Panc1 (cell line): ENCODE data around the gene PDCD1. TPM values are rescaled to one million over a fixed set of nuclear protein-coding genes. Genes with fewer than 3 reads are reported as not detected.

Experiments used
- ATAC-seq: fragments of 200-7000 bp; cut with Tn5 transposase; 2 replicates; pipeline ENCODE4 v1.9.1; 2020; ENCODE audit warnings: mild to moderate bottlenecking, moderate library complexity
- BruUV-seq: library from RNA; stranded (reverse); fragments of 400-500 nt; replicated peaks from 2 replicates; lab custom pipeline; 2021; lab: Mats Ljungman, UMichigan
- CTCF ChIA-PET: fragments of 300-600 bp; sonication (Branson Sonifier 250); formaldehyde crosslinking; loops from one replicate; lab custom pipeline; 2022; ENCODE audit warnings: antibody characterized with exemption; lab: Charles Lee
- POLR2A ChIA-PET: fragments of 300-600 bp; sonication (Branson Sonifier 250); formaldehyde crosslinking; loops from one replicate; lab custom pipeline; 2022; ENCODE audit warnings: antibody characterized with exemption; lab: Charles Lee
- DNase-seq: peaks from one replicate; pipeline ENCODE4 v3.0.0-alpha.2; 2010; ENCODE audit warnings: low read depth, low spot score
- H3K27ac ChIP-seq: 2 replicates; pipeline ENCODE4 v1.5.1; 2011; ENCODE audit warnings: mild to moderate bottlenecking, low read length, inconsistent platforms
- H3K27me3 ChIP-seq: fragments of 200-500 bp; sonication (Bioruptor generic); 2 replicates; pipeline ENCODE4 v1.6.0; 2014; ENCODE audit warnings: low read length, inconsistent platforms; ENCODE audit not compliant: control insufficient read depth, insufficient read depth
- H3K36me3 ChIP-seq: fragments of 200-500 bp; sonication (Bioruptor generic); 2 replicates; pipeline ENCODE4 v1.5.1; 2014; ENCODE audit warnings: inconsistent platforms, mild to moderate bottlenecking, low read length, moderate library complexity; ENCODE audit not compliant: control insufficient read depth, insufficient read depth
- H3K4me1 ChIP-seq: 2 replicates; pipeline ENCODE4 v1.5.1; 2011; ENCODE audit warnings: inconsistent platforms, mild to moderate bottlenecking, low read length, moderate library complexity; ENCODE audit not compliant: control insufficient read depth, insufficient read depth
- H3K4me3 ChIP-seq, 2 experiments: 2 replicates each; pipeline ENCODE4 v1.5.1; 2011 to 2012; ENCODE audit warnings: low read depth in 2 of 2, low read length in 2 of 2, mild to moderate bottlenecking in 2 of 2, inconsistent platforms in 1 of 2, moderate library complexity in 1 of 2
- H3K9me3 ChIP-seq: fragments of 200-500 bp; sonication (Bioruptor generic); 2 replicates; pipeline ENCODE4 v1.5.1; 2014; ENCODE audit warnings: low read depth, mild to moderate bottlenecking, inconsistent platforms, low read length, moderate library complexity; ENCODE audit not compliant: control insufficient read depth, insufficient read depth
- POLR2AphosphoS5 ChIP-seq: IDR thresholded peaks from 2 replicates; pipeline ENCODE4 v1.6.1; 2012; ENCODE audit warnings: mild to moderate bottlenecking, low read depth, low read length, moderate library complexity
- SIN3A ChIP-seq: IDR thresholded peaks from 2 replicates; pipeline ENCODE4 v1.6.1; 2012; ENCODE audit warnings: low read depth, mild to moderate bottlenecking, low read length, moderate library complexity, borderline replicate concordance; ENCODE audit not compliant: insufficient read depth
- TCF7L2 ChIP-seq: IDR thresholded peaks from 2 replicates; pipeline ENCODE4 v1.6.1; 2011; ENCODE audit warnings: mild to moderate bottlenecking, low read depth, low read length, inconsistent platforms
- in situ Hi-C: cut with HindIII; loops from 2 replicates; pipeline ENCODE4 v1.10.0; 2016; ENCODE audit warnings: low sequenced_read_pairs, low pct_unique_long_range_greater_than_20kb
- intact Hi-C: fragments of 100-400 bp; cut with micrococcal nuclease; formaldehyde crosslinking; loops from one replicate; pipeline ENCODE4 v1.10.0; 2022; ENCODE audit not compliant: unreplicated experiment
- total RNA-seq: library from RNA; stranded (reverse); gene quantifications from one replicate; pipeline ENCODE4 v1.2.1, GENCODE V29; 2021; ENCODE audit not compliant: unreplicated experiment
- TF ChIP-seq, protein P1 (sequence below), 2 experiments: IDR thresholded peaks; 2 replicates each; pipeline ENCODE4 v1.6.1; 2011 to 2012; ENCODE audit warnings: low read depth in 2 of 2, control low read depth in 1 of 2, low read length in 1 of 2, mild to moderate bottlenecking in 1 of 2, moderate library complexity in 1 of 2; ENCODE audit not compliant: insufficient read depth in 1 of 2
- TF ChIP-seq, protein P2 (sequence below): fragments of 450-650 bp; IDR thresholded peaks from 2 replicates; pipeline ENCODE4 v1.5.1; 2017; ENCODE audit warnings: mild to moderate bottlenecking

The PDCD1 gene
- total RNA-seq, 1 experiment from 2014 or later = 0.15 TPM

- Histone ChIP-seq H3K36me3 (no peaks in the 10 kb centered on the region), H3K27me3 (no peaks in the 10 kb centered on the region), H3K4me3 (no peak overlapping the region), H3K4me1 (peaks cover 6% of the 10 kb centered on the region), H3K9me3 (no peaks in the 10 kb centered on the region), H3K27ac (no peak overlapping the region)
- CTCF ChIA-PET = no interaction called here
- POLR2A ChIA-PET = no interaction called here
- no peak for DNase-seq
- TF ChIP-seq POLR2AphosphoS5 (no peak), SIN3A (no peak), TCF7L2 (no peak)
- TF ChIP-seq, protein P1, sequence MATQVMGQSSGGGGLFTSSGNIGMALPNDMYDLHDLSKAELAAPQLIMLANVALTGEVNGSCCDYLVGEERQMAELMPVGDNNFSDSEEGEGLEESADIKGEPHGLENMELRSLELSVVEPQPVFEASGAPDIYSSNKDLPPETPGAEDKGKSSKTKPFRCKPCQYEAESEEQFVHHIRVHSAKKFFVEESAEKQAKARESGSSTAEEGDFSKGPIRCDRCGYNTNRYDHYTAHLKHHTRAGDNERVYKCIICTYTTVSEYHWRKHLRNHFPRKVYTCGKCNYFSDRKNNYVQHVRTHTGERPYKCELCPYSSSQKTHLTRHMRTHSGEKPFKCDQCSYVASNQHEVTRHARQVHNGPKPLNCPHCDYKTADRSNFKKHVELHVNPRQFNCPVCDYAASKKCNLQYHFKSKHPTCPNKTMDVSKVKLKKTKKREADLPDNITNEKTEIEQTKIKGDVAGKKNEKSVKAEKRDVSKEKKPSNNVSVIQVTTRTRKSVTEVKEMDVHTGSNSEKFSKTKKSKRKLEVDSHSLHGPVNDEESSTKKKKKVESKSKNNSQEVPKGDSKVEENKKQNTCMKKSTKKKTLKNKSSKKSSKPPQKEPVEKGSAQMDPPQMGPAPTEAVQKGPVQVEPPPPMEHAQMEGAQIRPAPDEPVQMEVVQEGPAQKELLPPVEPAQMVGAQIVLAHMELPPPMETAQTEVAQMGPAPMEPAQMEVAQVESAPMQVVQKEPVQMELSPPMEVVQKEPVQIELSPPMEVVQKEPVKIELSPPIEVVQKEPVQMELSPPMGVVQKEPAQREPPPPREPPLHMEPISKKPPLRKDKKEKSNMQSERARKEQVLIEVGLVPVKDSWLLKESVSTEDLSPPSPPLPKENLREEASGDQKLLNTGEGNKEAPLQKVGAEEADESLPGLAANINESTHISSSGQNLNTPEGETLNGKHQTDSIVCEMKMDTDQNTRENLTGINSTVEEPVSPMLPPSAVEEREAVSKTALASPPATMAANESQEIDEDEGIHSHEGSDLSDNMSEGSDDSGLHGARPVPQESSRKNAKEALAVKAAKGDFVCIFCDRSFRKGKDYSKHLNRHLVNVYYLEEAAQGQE (IDR thresholded peaks at IDR 0.05; ENCODE audit: insufficient read depth in 1 of 2, low read depth in 2 of 2, low read length in 1 of 2) = no peak
- TF ChIP-seq, protein P2, sequence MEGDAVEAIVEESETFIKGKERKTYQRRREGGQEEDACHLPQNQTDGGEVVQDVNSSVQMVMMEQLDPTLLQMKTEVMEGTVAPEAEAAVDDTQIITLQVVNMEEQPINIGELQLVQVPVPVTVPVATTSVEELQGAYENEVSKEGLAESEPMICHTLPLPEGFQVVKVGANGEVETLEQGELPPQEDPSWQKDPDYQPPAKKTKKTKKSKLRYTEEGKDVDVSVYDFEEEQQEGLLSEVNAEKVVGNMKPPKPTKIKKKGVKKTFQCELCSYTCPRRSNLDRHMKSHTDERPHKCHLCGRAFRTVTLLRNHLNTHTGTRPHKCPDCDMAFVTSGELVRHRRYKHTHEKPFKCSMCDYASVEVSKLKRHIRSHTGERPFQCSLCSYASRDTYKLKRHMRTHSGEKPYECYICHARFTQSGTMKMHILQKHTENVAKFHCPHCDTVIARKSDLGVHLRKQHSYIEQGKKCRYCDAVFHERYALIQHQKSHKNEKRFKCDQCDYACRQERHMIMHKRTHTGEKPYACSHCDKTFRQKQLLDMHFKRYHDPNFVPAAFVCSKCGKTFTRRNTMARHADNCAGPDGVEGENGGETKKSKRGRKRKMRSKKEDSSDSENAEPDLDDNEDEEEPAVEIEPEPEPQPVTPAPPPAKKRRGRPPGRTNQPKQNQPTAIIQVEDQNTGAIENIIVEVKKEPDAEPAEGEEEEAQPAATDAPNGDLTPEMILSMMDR = no peak
- intact Hi-C loops = no loop called here
- in situ Hi-C loops = no loop called here
- BruUV-seq = no TSS peak
- peak; percentile 57 for ATAC-seq
Observed at GRCh38 chr2:241814643-241815476, 43.8 kb downstream of the PDCD1 start.

- intact Hi-C loops (no loop called here), in situ Hi-C loops (no loop called here)
- ChIA-PET POLR2A (no interaction called here), CTCF (no interaction called here)
- DNase-seq (no peak), ATAC-seq (no peak)
- no peaks in the 10 kb centered on the region for H3K27me3 ChIP-seq
- TF ChIP-seq SIN3A (no peak), POLR2AphosphoS5 (no peak), TCF7L2 (no peak)
- TF ChIP-seq, protein P2 = no peak
- TF ChIP-seq, protein P1 (IDR thresholded peaks at IDR 0.05; ENCODE audit: insufficient read depth in 1 of 2, low read depth in 2 of 2, low read length in 1 of 2) = no peak
- H3K4me3 ChIP-seq = no peak overlapping the region
- H3K36me3 ChIP-seq = no peaks in the 10 kb centered on the region
- no peak overlapping the region for H3K27ac ChIP-seq
- no peaks in the 10 kb centered on the region for H3K9me3 ChIP-seq
- H3K4me1 ChIP-seq = peaks cover 7% of the 10 kb centered on the region
- BruUV-seq = no TSS peak
Observed at GRCh38 chr2:241814393-241814642, 44.4 kb downstream of the PDCD1 start.
